GM10248 (cell line): ENCODE results near the gene OSBPL8.
A peak's percentile ranks its signal among the peaks of the same experiment; 100 is the strongest.

ENCODE experiments used
- CTCF ChIA-PET: fragments of 300-600 bp; sonication (Branson Sonifier 250); formaldehyde crosslinking; extraction: SDS; loops from one replicate; lab custom pipeline; 2021; ENCODE audit warnings: antibody characterized with exemption; lab: Yijun Ruan, JAX
- POLR2A ChIA-PET: fragments of 350-650 bp; sonication (Branson Sonifier 250); formaldehyde crosslinking; extraction: SDS; loops from one replicate; lab custom pipeline; 2020; ENCODE audit warnings: antibody characterized with exemption; lab: Yijun Ruan, JAX
- DNase-seq: peaks from one replicate; pipeline ENCODE4 v3.0.0; 2012; ENCODE audit errors: extremely low spot score
- CTCF ChIP-seq: IDR thresholded peaks from 2 replicates; pipeline ENCODE4 v1.5.1; 2012; ENCODE audit warnings: mild to moderate bottlenecking, low read depth; ENCODE audit errors: extremely low read depth, missing control alignments, control extremely low read depth

Gene OSBPL8

GRCh38 chr12:76558684-76559399 is 729 bp downstream of the OSBPL8 start:
- CTCF ChIA-PET = interaction anchor here (0.7 to 1.9 kb wide), 5 partner anchors 8 to 1226 kb away, joined by 3 to 5 read pairs (median 3); partner anchors contain the start of gene PHLDA1
- DNase-seq = peak; percentile 45
- POLR2A ChIA-PET = interaction anchor here (0.6 to 1.9 kb wide), 3 partner anchors 8 to 324 kb away, joined by 3 to 7 read pairs (median 3); no protein-coding TSS in a partner anchor
- TF ChIP-seq CTCF = no peak

- ChIA-PET CTCF (interaction anchor here (0.8 kb wide), 1 partner anchor 11 kb away, joined by 3 read pairs; no protein-coding TSS in a partner anchor), POLR2A (no interaction called here)
- DNase-seq = no peak
- TF ChIP-seq CTCF = no peak
Observed at GRCh38 chr12:76556368-76556767, 3.2 kb downstream of the OSBPL8 start.

- DNase-seq = no peak
- POLR2A ChIA-PET = no interaction called here
- no peak for TF ChIP-seq CTCF
- CTCF ChIA-PET = interaction anchor here (1.3 kb wide), 1 partner anchor 43 kb away, joined by 3 read pairs; no protein-coding TSS in a partner anchor
Observed at GRCh38 chr12:76555797-76556196, 3.8 kb downstream of the OSBPL8 start.

GRCh38 chr12:76555231-76555767 is 4.3 kb downstream of the OSBPL8 start:
- TF ChIP-seq CTCF = no peak
- POLR2A ChIA-PET = no interaction called here
- CTCF ChIA-PET = interaction anchor here (1.3 kb wide), 1 partner anchor 43 kb away, joined by 3 read pairs; no protein-coding TSS in a partner anchor
- no peak for DNase-seq

- DNase-seq = no peak
- no peak for TF ChIP-seq CTCF
- POLR2A ChIA-PET = no interaction called here
- CTCF ChIA-PET = interaction anchor here (1.3 kb wide), 1 partner anchor 42 kb away, joined by 3 read pairs; no protein-coding TSS in a partner anchor
Observed at GRCh38 chr12:76554405-76555230, 5.0 kb downstream of the OSBPL8 start.
